Posterior cingulate gyrus (tissue), 11 donors: ENCODE measurements around the gene SORCS2.

Experiments used
- DNase-seq, 10 donors: peaks; one replicate each; pipeline versions ENCODE4 v3.0.0 to v3.0.0-alpha.2; 2020 to 2021; ENCODE audit warnings: mixed read lengths in 3 of 10
- intact Hi-C: fragments of 100-400 bp; cut with DNase I; formaldehyde crosslinking; loops from one replicate; pipeline ENCODE4 v1.15.1; 2023

SORCS2 gene

GRCh38 chr4:7390336-7390735 is 198.0 kb downstream of the SORCS2 start:
- intact Hi-C loops: no loop called here
- DNase-seq: peak in 3 of 10 donors; percentile 37 to 58 (median 43)

DNA sequence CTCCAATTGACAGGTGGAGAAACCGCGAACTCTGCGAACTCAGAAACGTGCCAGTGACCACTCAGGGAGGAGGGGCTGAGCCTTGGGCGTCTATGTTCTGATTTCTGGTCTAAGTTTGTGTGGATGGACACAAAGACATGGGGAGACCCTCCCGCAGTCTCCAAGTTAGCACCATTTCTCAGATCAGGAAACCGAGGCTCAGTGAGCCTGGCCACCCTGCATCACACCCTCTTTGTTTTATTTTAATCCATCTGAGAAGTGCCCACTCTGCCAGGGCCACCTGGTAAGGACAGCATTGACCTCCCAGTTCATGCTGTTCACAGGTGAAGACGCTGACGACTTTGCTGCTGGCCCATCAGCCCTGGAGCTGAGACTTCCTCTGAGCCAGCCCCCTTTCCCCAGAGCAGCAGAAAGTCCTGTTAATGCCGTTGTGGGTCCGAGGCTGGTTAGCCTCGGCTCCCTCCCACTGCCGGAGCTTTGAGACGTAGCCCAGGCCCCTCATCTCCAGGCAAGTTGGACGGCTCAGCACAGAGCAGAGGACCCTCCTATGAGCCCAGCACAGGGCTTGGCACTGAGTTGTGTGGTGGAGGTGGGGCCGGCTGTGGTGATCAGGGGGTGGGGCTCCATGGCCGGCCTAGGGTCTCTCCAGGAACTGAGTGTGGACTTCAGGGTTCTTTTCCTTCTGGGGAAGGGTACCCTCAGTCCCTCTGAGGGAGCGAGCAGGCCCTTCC is 198.7 kb downstream of the SORCS2 start:
- peak in 5 of 10 donors; percentile 2 to 67 (median 26) for DNase-seq
- intact Hi-C loops: no loop called here

DNA sequence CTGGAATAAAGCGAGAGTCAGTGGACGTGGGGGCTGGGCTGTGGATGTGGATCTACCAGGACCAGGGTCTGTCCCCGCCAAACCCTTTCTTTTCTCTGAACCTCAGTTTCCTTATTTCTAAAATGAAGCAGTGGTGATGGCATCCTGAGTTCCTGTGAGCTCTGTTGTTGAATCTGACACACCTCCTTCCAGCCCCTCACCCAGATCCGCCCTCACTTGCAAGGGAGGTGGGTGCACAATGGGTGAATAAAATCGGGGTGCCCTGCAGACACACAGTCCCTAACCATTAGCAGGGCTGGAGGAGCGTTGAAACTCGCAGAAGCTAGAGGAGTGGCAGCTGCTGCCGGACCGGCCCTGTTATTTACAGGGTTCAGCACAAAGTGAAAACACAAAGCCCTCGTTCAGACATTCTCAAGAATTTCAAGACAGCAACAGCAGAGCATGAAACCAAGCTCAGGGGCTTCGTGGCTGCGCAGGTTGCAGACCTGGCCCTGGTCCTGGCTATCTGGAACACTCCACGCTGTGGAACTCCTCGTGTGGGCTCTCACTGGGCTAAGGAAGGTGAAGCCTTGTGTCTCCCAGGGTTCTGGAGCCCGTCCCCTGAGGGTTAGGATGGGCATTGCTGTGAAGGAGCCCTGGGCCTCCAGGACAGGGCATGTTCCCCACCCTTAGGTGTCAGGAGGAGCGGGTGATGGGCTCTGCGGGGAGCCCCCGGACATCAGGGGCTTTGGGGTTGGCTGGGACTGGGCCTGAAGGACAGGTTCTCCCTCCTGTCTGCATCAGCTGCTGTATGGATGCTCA is 199.5 kb downstream of the SORCS2 start:
- intact Hi-C loops: no loop called here
- peak in 4 of 10 donors; percentile 15 to 75 (median 60) for DNase-seq

DNA sequence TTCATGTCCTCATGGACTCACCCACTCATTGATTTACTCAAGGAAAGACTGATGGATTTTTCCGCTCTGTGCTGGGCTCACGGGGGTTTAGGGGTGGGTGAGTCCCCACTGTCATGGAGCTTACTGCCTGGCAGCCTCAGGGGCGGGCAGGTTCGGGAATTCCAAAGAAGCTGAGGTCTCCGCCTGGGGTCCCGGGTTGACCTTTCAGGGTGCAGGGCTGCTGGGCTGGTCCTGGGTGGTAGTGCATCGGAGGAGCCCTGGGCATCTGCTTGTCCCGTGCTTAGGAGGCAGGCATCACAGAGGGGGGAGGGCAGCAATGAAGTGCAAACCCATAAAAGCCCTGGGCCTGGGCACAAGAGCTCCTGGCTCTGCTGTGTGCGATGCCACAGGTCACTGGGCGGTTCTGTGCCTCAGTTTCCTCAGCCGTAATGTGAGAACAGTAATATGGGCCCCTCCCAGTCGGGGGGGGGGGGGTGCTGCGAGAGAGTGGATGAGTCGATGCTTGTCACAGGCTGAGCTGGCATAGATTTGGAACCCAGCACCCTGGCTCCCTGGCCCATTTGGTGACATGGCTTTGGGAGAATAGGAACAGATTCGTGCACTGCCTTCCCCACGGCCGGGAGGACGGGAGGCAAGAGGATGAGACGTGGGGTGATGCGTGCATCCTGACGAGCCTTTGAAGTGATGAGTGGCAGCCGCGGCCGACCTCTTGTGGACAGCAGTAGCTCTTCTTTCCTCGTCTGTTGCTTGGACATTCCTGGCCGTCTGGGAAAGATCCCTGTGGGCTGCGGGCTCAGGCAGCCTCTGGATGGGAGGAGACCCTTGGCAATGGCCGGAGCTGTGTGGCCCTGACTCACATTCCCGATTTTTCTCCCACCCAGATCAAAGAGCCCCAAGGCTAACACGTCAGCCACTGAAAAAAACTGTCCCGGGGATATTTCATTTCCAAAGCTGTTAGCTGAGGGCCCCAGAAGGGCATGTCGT is 200.4 kb downstream of the SORCS2 start:
- peak in 4 of 10 donors; percentile 15 to 76 (median 56) for DNase-seq
- intact Hi-C loops: no loop called here

- intact Hi-C loops: no loop called here
- DNase-seq: peak in 4 of 10 donors; percentile 15 to 59 (median 46)
Observed at GRCh38 chr4:7393601-7394575, 201.6 kb downstream of the SORCS2 start.

- intact Hi-C loops: no loop called here
- peak in 3 of 10 donors; percentile 39 to 78 (median 73) for DNase-seq
Observed at GRCh38 chr4:7394681-7395451, 202.5 kb downstream of the SORCS2 start.

- DNase-seq: peak in 2 of 10 donors; percentile 32 to 63
- intact Hi-C loops: no loop called here
Observed at GRCh38 chr4:7395645-7396044, 203.3 kb downstream of the SORCS2 start.

DNA sequence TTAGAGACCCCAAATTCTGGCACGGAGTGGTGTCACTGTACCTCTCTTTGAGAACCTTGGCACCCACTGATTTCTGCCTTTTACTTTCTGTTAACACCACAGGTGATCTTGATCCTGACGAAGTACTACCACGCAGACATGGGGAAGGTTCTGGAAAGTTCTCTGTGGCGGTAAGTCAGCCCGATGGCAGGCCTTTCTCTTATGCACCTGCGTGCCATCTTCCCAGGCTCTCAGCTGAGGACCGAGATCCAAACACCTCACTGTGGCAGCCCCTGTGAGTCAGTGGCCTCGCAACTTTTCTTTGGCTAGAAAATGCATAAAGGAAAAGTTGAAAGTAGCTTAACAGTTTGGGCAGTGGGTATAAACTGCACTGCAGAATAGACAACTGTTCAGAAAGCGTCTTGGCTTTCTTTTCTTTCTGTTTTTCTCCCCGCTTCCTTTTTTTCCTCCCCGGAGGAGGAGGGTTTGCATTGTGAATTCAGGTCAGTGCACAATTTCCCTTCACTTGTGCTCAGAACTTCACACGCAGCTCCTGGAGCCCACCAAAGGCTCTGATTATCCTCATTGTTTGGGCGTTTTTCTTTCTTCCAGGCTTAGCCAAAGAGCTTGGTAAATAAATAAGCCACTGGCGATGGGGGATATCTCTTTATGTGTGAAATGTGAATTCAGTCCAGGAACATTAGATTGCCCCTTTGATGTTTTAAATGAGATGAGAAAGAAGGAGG is 204.0 kb downstream of the SORCS2 start:
- peak in 2 of 10 donors; percentile 38 to 47 for DNase-seq
- intact Hi-C loops: no loop called here

GRCh38 chr4:7397206-7398103 is 205.1 kb downstream of the SORCS2 start:
- intact Hi-C loops: no loop called here
- DNase-seq: peak in 4 of 10 donors; percentile 9 to 81 (median 62)

DNA sequence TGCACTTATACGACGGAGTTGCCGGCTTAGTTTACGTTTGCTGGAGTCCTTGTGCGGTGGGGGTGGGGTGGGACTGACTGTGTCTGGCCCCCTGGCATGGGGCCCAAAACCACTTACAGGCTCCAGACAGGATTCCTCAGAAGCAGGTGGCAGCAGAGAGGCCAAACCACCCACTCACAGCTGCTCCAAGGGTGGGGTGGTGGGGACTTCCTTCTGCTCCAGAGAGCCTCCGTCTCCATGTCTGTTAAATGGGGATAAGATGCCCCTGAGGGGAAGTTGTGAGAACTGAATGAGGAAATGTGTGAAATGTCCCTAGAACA is 205.7 kb downstream of the SORCS2 start:
- peak in 4 of 10 donors; percentile 24 to 88 (median 79) for DNase-seq
- intact Hi-C loops: no loop called here

DNA sequence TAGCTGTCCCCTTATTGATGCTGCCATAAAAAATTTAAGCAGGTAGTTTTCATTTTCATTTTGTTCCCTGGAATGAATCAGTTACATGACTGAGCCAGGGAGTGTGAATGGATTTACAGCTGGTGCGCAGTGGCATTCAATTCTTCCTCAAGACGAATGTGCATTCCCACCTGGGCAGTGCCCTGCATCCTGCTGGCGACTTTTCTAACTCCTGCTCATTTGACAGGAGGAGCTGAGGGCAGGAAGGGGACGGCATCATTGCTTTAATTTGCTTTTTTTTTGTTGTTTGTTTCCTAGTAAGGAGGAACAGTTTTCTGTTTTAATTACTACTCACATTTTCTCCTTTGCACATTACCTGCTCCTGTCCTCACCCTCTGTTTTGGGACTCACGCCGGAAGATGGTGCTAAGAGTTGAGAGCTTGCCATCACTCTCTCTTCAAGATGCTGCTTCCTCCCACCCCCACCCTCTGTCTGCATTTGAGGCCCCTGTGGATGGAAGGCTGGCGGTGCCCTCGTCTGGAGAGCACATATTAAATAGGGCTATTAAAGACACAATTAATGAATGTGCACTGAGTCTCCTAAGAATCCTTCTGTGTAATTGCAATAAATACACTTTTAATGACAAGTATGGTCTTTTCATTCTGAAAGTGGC is 206.6 kb downstream of the SORCS2 start:
- intact Hi-C loops: no loop called here
- DNase-seq: peak in 5 of 10 donors; percentile 7 to 55 (median 25)

- peak in 4 of 10 donors; percentile 2 to 60 (median 14) for DNase-seq
- intact Hi-C loops: no loop called here
Observed at GRCh38 chr4:7399440-7400234, 207.3 kb downstream of the SORCS2 start.

GRCh38 chr4:7400671-7401298 is 208.4 kb downstream of the SORCS2 start:
- intact Hi-C loops: no loop called here
- no peak for DNase-seq

DNA sequence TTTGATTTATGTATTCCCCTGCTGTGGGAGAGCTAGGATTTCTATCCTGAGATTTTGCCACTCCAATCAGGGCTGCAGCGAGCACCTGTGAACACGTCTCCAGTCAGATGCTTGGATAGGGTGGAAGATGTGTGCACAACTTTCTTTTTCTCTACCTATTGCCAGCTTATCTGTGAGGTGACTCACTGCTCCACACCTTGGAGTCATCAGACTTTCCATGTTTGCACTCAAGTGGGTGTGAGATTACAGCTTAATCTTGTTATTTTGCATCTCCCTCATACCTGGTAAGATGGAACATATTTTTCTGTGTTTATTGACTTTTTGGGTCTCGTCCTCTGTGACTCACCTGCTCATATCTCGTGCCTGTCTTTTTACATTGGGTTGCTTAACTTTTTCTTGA is 210.2 kb downstream of the SORCS2 start:
- no peak for DNase-seq
- intact Hi-C loops: no loop called here

- intact Hi-C loops: no loop called here
- peak in 1 of 10 donors; percentile 4 for DNase-seq
Observed at GRCh38 chr4:7403001-7403400, 210.7 kb downstream of the SORCS2 start.
